LoVo (cell line): ENCODE data around the gene TXNL1.
"Not testable (repeated sequence)": the region's sequence is repeated elsewhere in the genome, so short reads cannot be mapped to it uniquely, and the experiment has no call there.

ENCODE experiments used
- DNase-seq: peaks from one replicate; pipeline ENCODE4 v3.0.0-alpha.2; 2016; ENCODE audit warnings: low spot score

TXNL1 gene

GRCh38 chr18:56645415-56646016 is 7.1 kb upstream of the TXNL1 start:
- peak; percentile 29 for DNase-seq

GRCh38 chr18:56643381-56643780 is 5.0 kb upstream of the TXNL1 start:
- DNase-seq: no peak

DNA sequence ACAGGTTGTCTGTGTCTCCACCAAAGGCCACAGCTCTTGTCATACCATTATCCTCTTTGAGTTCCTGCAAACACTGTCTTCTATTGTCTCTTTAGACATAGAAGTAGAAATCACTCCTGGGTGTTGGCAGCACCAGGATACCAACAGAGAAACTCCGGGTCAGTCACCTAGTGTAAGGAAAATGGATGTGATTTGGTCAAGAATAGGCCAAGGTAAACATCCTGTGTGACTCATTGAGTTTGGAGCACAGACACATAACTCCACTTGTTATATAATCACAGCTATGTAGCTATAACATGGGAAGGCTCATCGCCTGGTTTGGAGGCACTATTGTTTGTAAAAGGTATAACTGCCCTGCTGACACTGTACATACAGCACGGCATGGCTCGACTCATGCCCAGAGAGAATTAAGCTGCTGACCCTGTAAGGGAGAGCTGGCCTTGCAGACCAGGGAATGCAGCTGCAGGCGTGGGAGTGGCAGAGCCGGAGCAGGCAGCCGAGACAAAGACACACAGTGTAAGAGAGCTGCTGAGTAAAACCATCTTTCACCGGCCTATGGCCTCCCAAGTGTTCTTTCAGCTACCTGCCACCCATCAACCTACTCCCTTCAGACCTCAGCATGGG is 3.4 kb upstream of the TXNL1 start:
- DNase-seq: no peak

DNA sequence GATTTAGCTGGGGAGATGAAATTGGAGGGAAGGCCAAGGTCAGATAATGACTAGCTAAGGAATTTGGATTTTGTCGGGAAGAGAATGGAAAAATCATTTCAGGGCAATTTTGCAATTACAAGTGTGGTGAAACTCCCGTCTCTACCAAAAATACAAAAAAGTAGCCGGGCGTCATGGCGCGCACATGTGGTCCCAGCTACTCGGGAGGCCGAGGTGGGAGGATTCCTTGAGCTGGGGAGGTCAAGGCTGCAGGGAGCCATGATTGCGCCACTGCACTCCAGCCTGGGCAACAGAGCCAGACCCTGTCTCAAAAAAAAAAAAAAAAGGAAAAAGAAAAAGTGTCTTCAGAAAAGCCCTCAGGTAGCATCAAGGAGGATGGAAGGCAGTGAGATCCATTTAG is 1.2 kb upstream of the TXNL1 start:
- no peak for DNase-seq

DNA sequence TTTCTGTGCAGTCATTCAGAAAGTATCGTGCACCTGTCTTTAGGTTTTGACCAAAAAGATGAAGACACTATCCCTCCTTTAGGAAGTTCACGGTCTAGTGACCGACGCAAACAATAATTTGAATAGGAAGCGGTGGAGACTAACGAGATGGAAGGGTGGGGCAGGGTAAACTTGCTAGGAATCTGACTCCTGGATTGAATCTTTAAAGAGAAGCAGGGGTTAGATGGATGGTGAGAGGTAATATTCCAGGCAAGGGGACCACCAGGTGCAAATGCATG is 651 bp upstream of the TXNL1 start:
- peak; percentile 30 for DNase-seq

DNA sequence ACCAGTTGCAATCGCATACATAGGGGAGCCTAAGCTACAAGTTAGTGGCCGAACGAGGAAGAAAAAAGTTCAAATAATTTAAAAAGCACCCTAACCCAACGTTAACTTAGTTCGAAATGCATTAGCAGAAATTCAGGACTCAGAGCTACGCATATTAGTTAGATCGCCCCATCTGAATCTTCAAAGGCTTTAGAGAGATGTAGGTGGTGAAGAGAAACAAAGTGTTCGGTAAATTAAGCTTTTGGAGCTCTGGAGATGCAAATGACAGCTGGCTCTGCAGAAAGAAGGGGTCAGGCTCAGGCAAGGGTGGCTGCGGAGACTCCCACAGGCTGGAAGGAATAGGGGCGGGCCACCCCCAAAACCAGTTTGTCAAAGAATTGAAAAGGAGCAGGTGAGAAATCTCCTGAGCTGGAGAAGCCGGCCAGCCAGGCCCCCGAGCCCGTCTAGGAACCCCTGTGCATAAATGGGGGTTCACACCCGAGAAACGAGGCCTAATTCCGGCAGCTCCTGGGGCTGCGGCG is 621 bp downstream of the TXNL1 start:
- no peak for DNase-seq

- no peak for DNase-seq
Measured at GRCh38 chr18:56637176-56637575, 1.2 kb downstream of the TXNL1 start.

GRCh38 chr18:56635007-56635406 is 3.4 kb downstream of the TXNL1 start:
- DNase-seq: no peak

GRCh38 chr18:56632070-56633022 is 6.0 kb downstream of the TXNL1 start:
- no peak for DNase-seq

DNA sequence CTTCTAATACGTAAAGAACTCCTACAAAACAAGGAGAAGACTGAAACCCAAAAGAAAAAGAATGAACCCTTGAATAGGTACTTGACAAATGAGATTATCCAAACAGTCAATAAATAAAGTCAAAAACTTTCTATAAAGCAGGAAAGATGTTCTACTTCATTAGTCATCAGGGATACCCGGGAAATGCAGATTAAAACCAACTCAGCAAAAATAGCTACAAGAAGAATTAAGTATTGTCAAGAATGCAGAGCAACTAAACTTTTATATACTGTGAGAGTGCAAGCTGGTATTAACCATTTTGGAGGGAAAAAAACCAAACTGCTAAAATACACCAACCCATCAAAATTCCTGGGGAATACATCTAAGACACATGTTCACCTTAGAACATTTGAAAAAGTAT is 10.4 kb downstream of the TXNL1 start:
- no peak for DNase-seq

- DNase-seq: no peak
Measured at GRCh38 chr18:56615738-56616520, 22.5 kb downstream of the TXNL1 start.

GRCh38 chr18:56606618-56607017 is 31.8 kb downstream of the TXNL1 start:
- no peak for DNase-seq

GRCh38 chr18:56598422-56598821 is 40.0 kb downstream of the TXNL1 start:
- DNase-seq: no peak

DNA sequence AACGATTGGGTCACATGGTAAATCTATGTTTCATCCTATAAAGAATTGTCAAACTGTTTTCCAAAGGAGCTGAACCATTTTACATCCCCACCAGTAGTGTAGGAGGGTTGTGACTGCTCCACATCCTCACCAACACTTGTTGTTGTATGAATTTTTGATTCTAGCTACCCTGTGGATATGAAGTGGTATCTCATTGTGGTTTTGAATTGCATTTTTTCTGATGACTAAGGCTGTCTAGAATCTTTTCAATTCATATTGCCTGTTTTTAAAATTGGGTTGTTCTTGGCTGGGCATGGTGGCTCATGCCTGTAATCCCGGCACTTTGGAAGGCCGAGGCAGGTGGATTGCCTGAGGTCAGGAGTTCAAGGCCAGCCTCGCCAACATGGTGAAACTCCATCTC is 44.5 kb downstream of the TXNL1 start:
- DNase-seq: no peak

GRCh38 chr18:56580026-56580425 is 58.4 kb downstream of the TXNL1 start:
- DNase-seq: no peak

DNA sequence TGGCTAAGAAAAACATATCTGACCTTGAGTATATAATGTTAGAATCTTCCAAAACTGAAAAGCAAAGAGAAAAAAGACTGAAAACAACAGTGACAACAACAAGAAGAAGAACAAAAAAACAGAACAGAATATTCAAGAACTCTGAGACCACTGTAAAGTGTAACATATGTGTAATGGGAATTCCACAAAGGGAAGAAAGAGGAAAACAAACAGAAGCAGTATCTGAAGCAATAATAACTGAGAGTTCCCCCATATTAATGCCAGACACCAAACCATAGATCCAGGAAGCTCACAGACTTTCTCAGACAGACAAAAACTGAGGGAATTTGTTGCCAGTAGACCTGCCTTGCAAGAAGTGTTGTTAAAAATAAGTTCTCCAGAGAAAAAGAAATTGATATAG is 58.9 kb downstream of the TXNL1 start:
- no peak for DNase-seq

DNA sequence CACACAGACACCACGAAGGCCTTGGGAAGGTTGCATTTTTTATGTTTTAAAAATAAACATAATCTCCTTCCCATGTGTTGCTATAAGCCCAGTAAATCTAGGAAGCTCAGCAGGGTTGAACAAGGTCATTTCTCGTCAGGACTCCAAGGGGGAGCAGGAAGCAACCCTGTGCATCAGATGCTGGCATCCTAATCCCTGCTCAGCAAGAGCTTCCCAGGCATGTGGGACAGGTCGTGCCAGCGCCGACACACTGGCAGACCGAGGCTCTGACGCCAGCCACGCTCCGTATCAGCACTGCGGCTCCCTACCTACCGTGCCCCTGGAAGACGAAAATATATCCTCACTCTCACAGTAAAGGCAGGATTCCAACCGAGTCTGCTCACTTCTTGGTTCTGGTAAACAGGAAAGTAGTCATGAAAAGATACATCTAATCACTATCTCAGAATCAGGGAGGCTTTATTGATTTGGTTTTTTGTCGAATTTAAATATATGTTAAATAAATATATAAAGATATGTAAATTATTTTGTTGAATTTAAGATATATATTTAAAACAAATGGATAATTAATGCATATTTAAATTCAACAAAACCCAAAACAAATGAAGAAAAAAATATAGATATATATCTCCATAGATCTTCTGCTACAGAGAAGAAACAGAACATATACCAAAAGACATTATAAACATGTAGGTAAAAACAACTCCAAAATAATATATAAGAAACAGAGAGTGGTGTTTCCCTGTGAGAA is 61.4 kb downstream of the TXNL1 start:
- no peak for DNase-seq

DNA sequence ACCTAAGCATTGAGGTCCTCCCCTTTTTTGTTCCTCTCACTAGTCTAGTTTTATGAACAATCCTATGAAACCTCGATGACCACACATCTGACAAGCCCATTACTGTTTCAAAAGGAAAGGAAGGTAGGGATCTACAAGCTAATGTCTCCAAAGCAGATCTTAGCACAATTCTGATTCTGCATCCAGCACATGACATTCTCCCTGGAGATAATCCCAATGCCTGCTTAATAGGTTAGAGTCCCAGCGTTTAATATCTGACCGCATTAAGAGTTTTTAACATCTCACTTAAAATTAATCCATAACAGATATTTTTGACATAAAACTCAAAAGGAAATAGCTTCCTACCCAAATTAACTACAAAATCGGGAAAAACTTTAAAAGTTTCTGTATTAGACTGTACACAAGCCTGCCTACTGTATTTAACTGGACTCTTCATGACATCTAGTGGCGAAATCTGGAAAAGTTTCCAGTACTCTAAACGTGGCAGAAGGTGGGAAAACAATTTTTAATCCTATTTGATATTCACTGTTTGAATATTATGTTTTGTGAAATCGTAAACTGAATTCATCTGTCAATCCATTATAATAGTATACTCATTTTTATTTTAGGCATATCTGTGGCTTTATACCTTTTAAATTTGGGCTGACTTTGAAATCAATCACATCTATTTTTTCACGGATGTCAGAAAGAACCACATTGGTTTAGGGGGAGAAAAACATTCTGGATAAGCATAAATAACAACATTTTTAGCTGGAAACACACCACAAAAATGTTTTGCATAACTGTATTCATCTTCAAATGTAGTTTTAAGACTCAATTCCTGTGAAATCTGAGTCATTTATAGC is 62.4 kb downstream of the TXNL1 start:
- DNase-seq: peak; percentile 53

- DNase-seq: no peak
Measured at GRCh38 chr18:56574861-56575260, 63.5 kb downstream of the TXNL1 start.

DNA sequence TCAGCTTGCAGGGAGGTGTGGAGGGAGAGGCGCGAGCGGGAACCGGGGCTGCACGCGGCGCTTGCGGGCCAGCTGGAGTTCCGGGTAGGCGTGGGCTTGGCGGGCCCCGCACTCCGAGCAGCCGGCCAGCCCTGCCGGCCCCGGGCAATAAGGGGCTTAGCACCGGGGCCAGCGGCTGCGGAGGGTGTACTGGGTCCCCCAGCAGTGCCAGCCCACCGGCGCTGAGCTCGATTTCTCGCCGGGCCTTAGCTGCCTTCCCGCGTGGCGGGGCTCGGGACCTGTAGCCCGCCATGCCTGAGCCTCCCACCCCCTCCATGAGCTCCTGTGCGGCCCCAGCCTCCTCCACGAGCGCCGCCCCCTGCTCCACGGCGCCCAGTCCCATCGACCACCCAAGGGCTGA is 66.1 kb downstream of the TXNL1 start:
- not testable (repeated sequence) for DNase-seq

- DNase-seq: no peak
Measured at GRCh38 chr18:56570978-56571377, 67.4 kb downstream of the TXNL1 start.
